Testis (tissue), 3 donors: ENCODE measurements around the gene AARSD1. TPM values are rescaled to one million over a fixed set of nuclear protein-coding genes. Genes with fewer than 3 reads are reported as not detected.
A peak's percentile ranks its signal among the peaks of the same experiment; 100 is the strongest.
"Not testable (repeated sequence)": the region's sequence is repeated elsewhere in the genome, so short reads cannot be mapped to it uniquely, and the experiment has no call there.

ENCODE experiments used
- DNase-seq: peaks from one replicate; pipeline ENCODE4 v3.0.0-alpha.2; 2019
- H3K27ac ChIP-seq, 2 donors: fragments of 200-600 bp; sonication (generic); one replicate each; pipeline ENCODE4 v1.5.1; 2019
- H3K27me3 ChIP-seq: fragments of 200-600 bp; sonication (generic); one replicate; pipeline ENCODE4 v1.5.1; 2019
- H3K36me3 ChIP-seq: fragments of 200-600 bp; sonication (generic); one replicate; pipeline ENCODE4 v1.5.1; 2017; ENCODE audit warnings: low read depth; ENCODE audit errors: missing control alignments
- H3K4me1 ChIP-seq: fragments of 200-600 bp; sonication (generic); one replicate; pipeline ENCODE4 v1.5.1; 2019
- H3K4me3 ChIP-seq, 2 donors: fragments of 200-600 bp; sonication (generic); one replicate each; pipeline ENCODE4 v1.5.1; 2017 to 2019
- H3K9me3 ChIP-seq: fragments of 200-600 bp; sonication (generic); one replicate; pipeline ENCODE4 v1.5.1; 2017
- POLR2A ChIP-seq: fragments of 450-650 bp; IDR thresholded peaks from one replicate; pipeline ENCODE4 v1.6.1; 2017; ENCODE audit warnings: antibody characterized with exemption, mild to moderate bottlenecking, moderate library complexity
- WGBS, 2 donors: methylation state at CpG; one replicate each; pipeline ENCODE4 v1.1.5; 2018; 5-methylcytosine and 5-hydroxymethylcytosine counted together
- intact Hi-C: fragments of 100-400 bp; cut with DNase I; formaldehyde crosslinking; loops from one replicate; pipeline ENCODE4 v1.15.1; 2023; ENCODE audit warnings: low total_unique reads
- polyA plus RNA-seq: library from polyadenylated mRNA; stranded (reverse); fragments of 350-450 nt; fragmentation: Illumina TruSeq; extraction: RNeasy Lipid Tissue Mini Kit (QIAGEN cat#74804); gene quantifications from one replicate; pipeline ENCODE4 v1.2.3, GENCODE V29; 2014; ENCODE audit warnings: low read depth, low replicate concordance; ENCODE audit not compliant: insufficient read depth
- total RNA-seq, 2 donors: library from RNA; depleted of rRNA; stranded (reverse); fragments of >200 nt; gene quantifications; one replicate each; pipeline ENCODE4 v1.2.3, GENCODE V29; 2016
- TF ChIP-seq, protein P1 (sequence below), 3 experiments: fragments of 450-650 bp in 2 of 3; fragments of 200-600 bp in 1 of 3; sonication (generic) in 1 of 3; IDR thresholded peaks; one replicate each; pipeline ENCODE4 v1.5.1; 2016 to 2019; ENCODE audit warnings: antibody characterized with exemption in 3 of 3, mild to moderate bottlenecking in 2 of 3, moderate library complexity in 1 of 3

Gene AARSD1
- total and polyA plus RNA-seq, 3 donors from 2014 or later = 62.0 to 184 (median 84.3) TPM

DNA sequence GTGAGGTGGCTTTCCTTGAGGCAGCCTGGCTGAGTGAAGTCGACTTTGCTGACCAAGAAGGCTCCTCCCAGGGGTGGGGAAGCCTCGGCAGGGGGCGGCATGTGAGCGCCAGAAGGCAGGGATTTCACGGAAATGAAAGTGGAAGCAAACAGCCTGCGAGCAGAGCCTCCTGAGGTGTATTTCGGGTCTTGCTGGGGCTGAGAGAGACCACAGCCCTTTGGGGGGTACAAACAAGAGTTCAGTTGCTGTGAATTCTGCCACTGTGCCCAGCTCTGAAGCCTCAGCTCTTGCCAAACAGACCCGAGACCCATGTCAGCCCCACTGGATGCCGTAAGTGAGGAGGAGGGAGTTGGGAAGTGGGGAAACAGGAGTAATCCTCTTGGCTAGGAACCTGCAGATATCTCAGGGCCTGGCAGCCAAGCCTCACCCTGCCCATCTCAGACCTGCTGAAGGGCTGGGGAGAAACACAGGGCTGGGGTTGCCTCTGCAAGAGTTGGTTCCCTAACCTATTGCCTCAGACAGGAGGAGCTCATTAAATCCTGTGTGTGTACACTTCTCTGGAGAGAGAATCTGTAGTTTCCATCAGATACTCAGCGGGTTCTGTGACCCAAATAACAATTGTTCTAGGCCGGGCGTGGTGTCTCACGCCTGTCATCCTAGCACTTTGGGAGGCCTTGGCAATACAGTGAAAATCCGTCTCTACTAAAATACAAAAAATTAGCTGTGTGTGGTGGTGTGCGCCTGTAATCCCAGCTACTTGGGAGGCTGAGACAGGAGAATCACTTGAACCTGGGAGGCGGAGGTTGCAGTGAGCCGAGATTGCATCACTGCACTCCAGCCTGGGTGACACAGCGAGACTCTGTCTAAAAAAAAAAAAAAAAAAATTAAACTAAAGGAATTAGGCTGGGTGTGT lies 42.6 kb upstream of the AARSD1 start, which contains the start of gene IFI35:
IFI35 (plus strand) TSS at position 146 of the 913 bp plus-strand sequence; CDS start at position 310, 164 bp downstream.
- H3K4me1 ChIP-seq = peaks cover 20% of the 10 kb centered on the region

DNA sequence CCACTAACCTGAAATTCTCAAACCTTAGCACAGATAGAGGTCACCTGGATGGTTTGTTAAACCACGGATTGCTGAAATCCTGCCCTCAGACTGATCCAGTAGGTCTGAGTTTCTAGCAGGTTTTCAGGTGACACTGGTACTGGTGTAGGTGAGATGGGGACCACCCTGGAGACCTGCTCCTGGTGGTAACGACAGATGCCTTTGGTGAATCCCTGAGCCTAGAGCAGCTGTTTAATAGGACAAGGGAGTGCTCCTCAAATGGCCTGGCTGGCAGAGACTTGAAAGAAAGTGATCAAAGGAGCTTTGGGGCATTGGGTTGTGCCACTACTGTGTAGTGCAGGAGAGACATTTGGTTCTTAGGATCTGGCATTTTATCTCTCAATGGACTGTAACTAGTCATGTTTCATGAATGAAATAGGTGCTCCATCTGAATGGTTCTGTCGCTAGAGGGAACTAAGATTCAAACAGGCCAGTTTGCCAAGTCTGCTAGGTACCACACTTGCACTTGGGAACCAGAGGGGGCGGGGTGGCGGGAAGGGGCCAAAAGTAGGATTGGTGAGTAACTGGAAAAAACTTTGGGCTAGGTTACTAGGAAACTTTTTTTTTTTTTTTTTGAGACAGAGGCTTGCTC lies 39.4 kb upstream of the AARSD1 start:
- Histone ChIP-seq H3K36me3 (no peaks in the 10 kb centered on the region), H3K9me3 (no peaks in the 10 kb centered on the region), H3K27ac (no peak overlapping the region), H3K27me3 (no peaks in the 10 kb centered on the region), H3K4me1 (peaks cover 8% of the 10 kb centered on the region), H3K4me3 (no peak overlapping the region)
- DNase-seq = no peak
- intact Hi-C loops = no loop called here
- 85 to 93% methylated on average over 5 of the region's 5 CpGs for WGBS, 2 donors
- TF ChIP-seq, protein P1, sequence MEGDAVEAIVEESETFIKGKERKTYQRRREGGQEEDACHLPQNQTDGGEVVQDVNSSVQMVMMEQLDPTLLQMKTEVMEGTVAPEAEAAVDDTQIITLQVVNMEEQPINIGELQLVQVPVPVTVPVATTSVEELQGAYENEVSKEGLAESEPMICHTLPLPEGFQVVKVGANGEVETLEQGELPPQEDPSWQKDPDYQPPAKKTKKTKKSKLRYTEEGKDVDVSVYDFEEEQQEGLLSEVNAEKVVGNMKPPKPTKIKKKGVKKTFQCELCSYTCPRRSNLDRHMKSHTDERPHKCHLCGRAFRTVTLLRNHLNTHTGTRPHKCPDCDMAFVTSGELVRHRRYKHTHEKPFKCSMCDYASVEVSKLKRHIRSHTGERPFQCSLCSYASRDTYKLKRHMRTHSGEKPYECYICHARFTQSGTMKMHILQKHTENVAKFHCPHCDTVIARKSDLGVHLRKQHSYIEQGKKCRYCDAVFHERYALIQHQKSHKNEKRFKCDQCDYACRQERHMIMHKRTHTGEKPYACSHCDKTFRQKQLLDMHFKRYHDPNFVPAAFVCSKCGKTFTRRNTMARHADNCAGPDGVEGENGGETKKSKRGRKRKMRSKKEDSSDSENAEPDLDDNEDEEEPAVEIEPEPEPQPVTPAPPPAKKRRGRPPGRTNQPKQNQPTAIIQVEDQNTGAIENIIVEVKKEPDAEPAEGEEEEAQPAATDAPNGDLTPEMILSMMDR (IDR thresholded peaks at IDR 0.05) = peak in 1 of 3 experiments; percentile 5
- no peak for TF ChIP-seq POLR2A

More for the DNA sequence above, 42.6 kb upstream of the AARSD1 start, which contains the start of gene IFI35:
- Histone ChIP-seq H3K9me3 (no peaks in the 10 kb centered on the region), H3K27ac (peak within 1 kb of the TSS; percentile 87 to 91), H3K4me3 (peak within 1 kb of the TSS; percentile 57 to 75), H3K36me3 (no peaks in the 10 kb centered on the region), H3K27me3 (no peaks in the 10 kb centered on the region)
- DNase-seq = peak; percentile 89
- intact Hi-C loops = no loop called here
- 34 to 35% methylated on average over 15 to 18 of the region's 18 CpGs for WGBS, 2 donors
- TF ChIP-seq, protein P1 (IDR thresholded peaks at IDR 0.05) = peak in 2 of 3 experiments; percentile 19 to 26
- no peak for TF ChIP-seq POLR2A

DNA sequence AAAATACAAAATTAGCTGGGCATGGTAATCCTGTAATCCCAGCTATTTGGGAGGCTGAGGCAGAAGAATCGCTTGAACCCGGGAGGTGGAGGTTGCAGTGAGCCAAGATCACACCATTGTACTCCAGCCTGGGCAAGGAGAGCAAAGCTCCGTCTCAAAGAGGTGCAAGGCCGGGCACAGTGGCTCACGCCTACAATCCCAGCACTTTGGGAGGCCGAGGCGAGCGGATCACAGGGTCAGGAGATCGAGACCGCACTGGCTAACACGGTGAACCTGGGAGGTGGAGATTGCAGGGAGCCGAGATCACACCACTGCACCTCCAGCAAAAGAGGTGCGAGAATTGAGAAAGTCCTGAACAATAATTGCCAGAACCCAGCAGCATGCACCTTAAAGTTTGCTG lies 36.6 kb upstream of the AARSD1 start:
- 94 to 96% methylated on average over 11 to 13 of the region's 13 CpGs for WGBS, 2 donors

DNA sequence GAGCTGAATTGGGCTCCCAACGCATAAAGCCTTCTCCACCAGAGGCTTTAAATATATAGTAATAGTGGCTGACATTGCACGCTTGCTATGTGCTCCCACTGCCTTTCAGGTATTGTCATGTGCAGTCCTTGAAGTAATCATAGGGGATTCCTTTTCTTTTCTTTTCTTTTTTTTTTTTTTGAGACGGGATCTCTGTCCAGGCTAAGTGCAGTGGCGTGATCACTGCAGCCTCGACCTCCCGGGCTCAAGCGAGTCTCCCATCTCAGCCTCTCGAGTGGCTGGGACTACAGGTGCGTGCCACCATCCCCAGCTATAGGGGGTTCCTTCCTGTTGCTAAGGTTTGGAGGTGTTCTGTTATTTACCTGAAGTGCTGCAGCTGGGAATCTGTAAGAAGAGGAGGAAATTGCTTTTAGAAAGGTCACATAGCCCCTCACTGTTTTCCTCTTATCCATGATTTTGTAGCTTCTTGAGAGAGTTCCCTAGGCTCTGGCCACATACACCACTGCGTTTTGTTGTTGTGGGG lies 34.8 kb upstream of the AARSD1 start:
- Histone ChIP-seq H3K27me3 (no peaks in the 10 kb centered on the region), H3K4me1 (peaks cover 13% of the 10 kb centered on the region), H3K36me3 (no peaks in the 10 kb centered on the region), H3K9me3 (no peaks in the 10 kb centered on the region), H3K27ac (peak overlapping the region; percentile 21 to 74), H3K4me3 (peak overlapping the region; percentile 63 to 82)
- DNase-seq = no peak
- TF ChIP-seq, protein P1 (IDR thresholded peaks at IDR 0.05) = no peak
- TF ChIP-seq POLR2A = no peak
- 5 to 9% methylated on average over 10 of the region's 10 CpGs for WGBS, 2 donors
- intact Hi-C loops = no loop called here

More for the DNA sequence above, 36.6 kb upstream of the AARSD1 start:
- H3K27ac ChIP-seq, H3K27me3 ChIP-seq, H3K36me3 ChIP-seq, H3K4me3 ChIP-seq, intact Hi-C loops, DNase-seq, H3K9me3 ChIP-seq: not testable (repeated sequence)
- H3K4me1 ChIP-seq = peaks cover 13% of the 10 kb centered on the region
